HG02798 (cell line): ENCODE results near the gene XPNPEP3.

Experiments used
- ATAC-seq: cut with Tn5 transposase; IDR thresholded peaks from one replicate; pipeline ENCODE4 v1.9.1; 2021; ENCODE audit warnings: mild to moderate bottlenecking; ENCODE audit not compliant: unreplicated experiment, poor library complexity

The XPNPEP3 gene

GRCh38 chr22:40979198-40979597, 122.2 kb downstream of the XPNPEP3 start:
- no peak for ATAC-seq

GRCh38 chr22:40979871-40980270, 122.9 kb downstream of the XPNPEP3 start:
- no peak for ATAC-seq
